T-cell (primary cell): ENCODE results near the gene URI1. TPM values are rescaled to one million over a fixed set of nuclear protein-coding genes. Genes with fewer than 3 reads are reported as not detected.

Experiments used
- ATAC-seq, 4 experiments: fragments of 200-7000 bp in 3 of 4; fragments of 150-1000 bp in 1 of 4; cut with Tn5 transposase; replicated peaks in 1 of 4; 1 replicate in 3 of 4; 2 replicates in 1 of 4; pipeline ENCODE4 v1.10.0; 2021; ENCODE audit warnings: moderate library complexity in 3 of 4, mild to moderate bottlenecking in 2 of 4, moderate number of reproducible peaks in 1 of 4
- CTCF ChIA-PET, 2 donors: fragments of 300-600 bp; sonication (Branson Sonifier 250); formaldehyde crosslinking; loops; one replicate each; lab custom pipeline; 2022; ENCODE audit warnings: antibody characterized with exemption in 2 of 2; lab: Charles Lee
- POLR2A ChIA-PET, 2 donors: fragments of 300-600 bp; sonication (Branson Sonifier 250); formaldehyde crosslinking; loops; one replicate each; lab custom pipeline; 2022; ENCODE audit warnings: antibody characterized with exemption in 2 of 2; lab: Charles Lee
- DNase-seq, 35 experiments: peaks; one replicate each; pipeline versions ENCODE4 v3.0.0 to v3.0.0-alpha.2; 2013 to 2023
- H3K27ac ChIP-seq: one replicate; pipeline ENCODE4 v1.5.1; 2013; ENCODE audit warnings: low read length
- H3K27me3 ChIP-seq, 2 experiments: replicated peaks in 1 of 2; 1 replicate in 1 of 2; 2 replicates in 1 of 2; pipeline versions ENCODE4 v1.6.1 to v1.7.0; 2013; ENCODE audit warnings: low read length in 1 of 2, mixed read lengths in 1 of 2; ENCODE audit not compliant: control insufficient read depth in 2 of 2, insufficient read depth in 2 of 2; ENCODE audit errors: extremely low read depth in 1 of 2
- H3K36me3 ChIP-seq, 2 donors: 1 replicate in 1 of 2; 2 replicates in 1 of 2; pipeline versions ENCODE4 v1.6.1 to v1.7.0; 2013; ENCODE audit warnings: low read length in 1 of 2; ENCODE audit not compliant: control insufficient read depth in 2 of 2, insufficient read depth in 1 of 2; ENCODE audit errors: extremely low read depth in 1 of 2
- H3K4me1 ChIP-seq, 2 experiments: 1 replicate in 1 of 2; 2 replicates in 1 of 2; pipeline versions ENCODE4 v1.6.1 to v1.7.0; 2013; ENCODE audit warnings: low read length in 2 of 2, mixed read lengths in 1 of 2; ENCODE audit not compliant: insufficient read depth in 2 of 2, control insufficient read depth in 1 of 2; ENCODE audit errors: extremely low read depth in 1 of 2
- H3K4me3 ChIP-seq, 2 donors: 1 replicate in 1 of 2; 2 replicates in 1 of 2; pipeline versions ENCODE4 v1.5.1 to v1.7.0; 2013; ENCODE audit warnings: mild to moderate bottlenecking in 2 of 2, low read length in 1 of 2, moderate library complexity in 1 of 2; ENCODE audit not compliant: control insufficient read depth in 1 of 2; ENCODE audit errors: extremely low read depth in 1 of 2
- H3K9me3 ChIP-seq: 2 replicates; pipeline ENCODE4 v1.7.0; 2013
- H3K27ac Mint-ChIP-seq, 2 donors: one replicate each; pipeline ENCODE4 v1.8.0; 2020 to 2021; ENCODE audit warnings: mild to moderate bottlenecking in 2 of 2, mixed read lengths in 2 of 2
- H3K27me3 Mint-ChIP-seq, 2 donors: one replicate each; pipeline ENCODE4 v1.8.0; 2021 to 2022; ENCODE audit warnings: mixed read lengths in 2 of 2
- H3K36me3 Mint-ChIP-seq: one replicate; pipeline ENCODE4 v1.8.0; 2021; ENCODE audit warnings: mixed read lengths
- H3K4me1 Mint-ChIP-seq, 3 donors: one replicate each; pipeline ENCODE4 v1.8.0; 2020 to 2022; ENCODE audit warnings: mixed read lengths in 3 of 3, mild to moderate bottlenecking in 1 of 3
- H3K4me3 Mint-ChIP-seq, 3 donors: one replicate each; pipeline ENCODE4 v1.8.0; 2020 to 2022; ENCODE audit warnings: mild to moderate bottlenecking in 3 of 3, mixed read lengths in 3 of 3, moderate library complexity in 3 of 3
- H3K9me3 Mint-ChIP-seq, 3 donors: one replicate each; pipeline ENCODE4 v1.8.0; 2020 to 2022; ENCODE audit warnings: mixed read lengths in 3 of 3
- WGBS: methylation state at CpG from one replicate; pipeline ENCODE4 v1.1.5; 2013; ENCODE audit warnings: missing lambda C conversion rate; ENCODE audit not compliant: insufficient coverage; 5-methylcytosine and 5-hydroxymethylcytosine counted together
- total RNA-seq, 35 experiments: library from RNA in 6 of 35; stranded (reverse) in 6 of 35; fragments of 120-200 nt in 1 of 35; gene quantifications; one replicate each; pipeline versions ENCODE4 v1.2.1 to v1.2.4 and lab custom pipeline; 2013 to 2026

The URI1 gene
- total RNA-seq, 5 donors from 2014 or later (not counting 1 experiment from before 2014, with no cell fraction given), result 69.0 to 84.8 (median 75.7) TPM

GRCh38 chr19:29923653-29924052 is 18.4 kb upstream of the URI1 start:
- no peak for DNase-seq

GRCh38 chr19:29926031-29926430 is 16.0 kb upstream of the URI1 start:
- H3K27ac ChIP-seq, result no peak overlapping the region
- DNase-seq (no peak), ATAC-seq (no peak)
- Mint-ChIP-seq H3K27me3 (peaks cover 4 to 6% of the 10 kb centered on the region in 2 donors), H3K4me1 (no peaks in the 10 kb centered on the region), H3K9me3 (no peaks in the 10 kb centered on the region), H3K36me3 (no peaks in the 10 kb centered on the region), H3K4me3 (no peak overlapping the region), H3K27ac (no peak overlapping the region)
- no peaks in the 10 kb centered on the region for H3K9me3 ChIP-seq
- POLR2A ChIA-PET, result no interaction called here
- CTCF ChIA-PET, result no interaction called here
- WGBS, result no CpG with 5 or more reads among the region's 1 CpG
- H3K4me3 ChIP-seq, result no peak overlapping the region
- no peaks in the 10 kb centered on the region for H3K4me1 ChIP-seq
- no peaks in the 10 kb centered on the region for H3K36me3 ChIP-seq
- peaks cover 0 to 22% of the 10 kb centered on the region in 2 experiments for H3K27me3 ChIP-seq

More at GRCh38 chr19:29923653-29924052, 18.4 kb upstream of the URI1 start:
- Mint-ChIP-seq H3K27ac (no peak overlapping the region), H3K4me3 (no peak overlapping the region), H3K36me3 (no peaks in the 10 kb centered on the region), H3K4me1 (no peaks in the 10 kb centered on the region), H3K27me3 (peaks cover 4 to 6% of the 10 kb centered on the region in 2 donors), H3K9me3 (no peaks in the 10 kb centered on the region)
- Histone ChIP-seq H3K27me3 (peaks cover 0 to 22% of the 10 kb centered on the region in 2 experiments), H3K27ac (no peak overlapping the region), H3K4me3 (no peak overlapping the region), H3K9me3 (no peaks in the 10 kb centered on the region), H3K4me1 (no peaks in the 10 kb centered on the region), H3K36me3 (no peaks in the 10 kb centered on the region)
- CTCF ChIA-PET, result interaction anchor here in 1 of 2 donors (0.6 kb wide), 1 partner anchor 9 kb away, joined by 8 read pairs; no protein-coding TSS in a partner anchor
- POLR2A ChIA-PET, result no interaction called here
- ATAC-seq, result no peak
- 61% methylated on average over 3 of the region's 4 CpGs for WGBS

- H3K9me3 ChIP-seq, result no peaks in the 10 kb centered on the region
- H3K27ac ChIP-seq, result no peak overlapping the region
- Mint-ChIP-seq H3K9me3 (no peaks in the 10 kb centered on the region), H3K36me3 (no peaks in the 10 kb centered on the region), H3K27ac (no peak overlapping the region), H3K27me3 (peaks cover 4 to 6% of the 10 kb centered on the region in 2 donors), H3K4me3 (no peak overlapping the region), H3K4me1 (no peaks in the 10 kb centered on the region)
- WGBS, result 74% methylated on average over 5 of the region's 5 CpGs
- POLR2A ChIA-PET, result interaction anchor here in 1 of 2 donors (0.5 kb wide), 1 partner anchor 15 kb away, joined by 4 read pairs; no protein-coding TSS in a partner anchor
- DNase-seq (no peak), ATAC-seq (no peak)
- H3K4me3 ChIP-seq, result no peak overlapping the region
- no peaks in the 10 kb centered on the region for H3K4me1 ChIP-seq
- CTCF ChIA-PET, result no interaction called here
- H3K36me3 ChIP-seq, result no peaks in the 10 kb centered on the region
- peaks cover 0 to 22% of the 10 kb centered on the region in 2 experiments for H3K27me3 ChIP-seq
These were observed 15.2 kb upstream of the URI1 start for GRCh38 chr19:29926801-29927200.

GRCh38 chr19:29927944-29928625 is 14.0 kb upstream of the URI1 start:
- H3K4me3 ChIP-seq, result no peak overlapping the region
- no peak overlapping the region for H3K27ac Mint-ChIP-seq

GRCh38 chr19:29928831-29929230 is 13.2 kb upstream of the URI1 start:
- Histone ChIP-seq H3K27ac (no peak overlapping the region), H3K9me3 (no peaks in the 10 kb centered on the region), H3K4me1 (no peaks in the 10 kb centered on the region), H3K27me3 (peaks cover 0 to 10% of the 10 kb centered on the region in 2 experiments), H3K36me3 (no peaks in the 10 kb centered on the region), H3K4me3 (no peak overlapping the region)
- ChIA-PET POLR2A (no interaction called here), CTCF (no interaction called here)
- Mint-ChIP-seq H3K27me3 (peaks cover 0 to 3% of the 10 kb centered on the region in 2 donors), H3K9me3 (no peaks in the 10 kb centered on the region), H3K36me3 (no peaks in the 10 kb centered on the region), H3K27ac (no peak overlapping the region), H3K4me3 (no peak overlapping the region), H3K4me1 (no peaks in the 10 kb centered on the region)
- no CpG with 5 or more reads among the region's 1 CpG for WGBS
- DNase-seq (no peak), ATAC-seq (no peak)

More at GRCh38 chr19:29927944-29928625, 14.0 kb upstream of the URI1 start:
- Mint-ChIP-seq H3K27me3 (peaks cover 0 to 3% of the 10 kb centered on the region in 2 donors), H3K4me3 (no peak overlapping the region), H3K9me3 (no peaks in the 10 kb centered on the region), H3K36me3 (no peaks in the 10 kb centered on the region), H3K4me1 (no peaks in the 10 kb centered on the region)
- Histone ChIP-seq H3K9me3 (no peaks in the 10 kb centered on the region), H3K4me1 (no peaks in the 10 kb centered on the region), H3K27me3 (peaks cover 0 to 13% of the 10 kb centered on the region in 2 experiments), H3K27ac (no peak overlapping the region), H3K36me3 (no peaks in the 10 kb centered on the region)
- CTCF ChIA-PET, result no interaction called here
- POLR2A ChIA-PET, result no interaction called here
- ATAC-seq, result no peak
- no peak for DNase-seq
- WGBS, result 86% methylated on average over 9 of the region's 14 CpGs

- no peaks in the 10 kb centered on the region for H3K9me3 ChIP-seq
- 80% methylated on average over 1 of the region's 3 CpGs for WGBS
- H3K36me3 ChIP-seq, result no peaks in the 10 kb centered on the region
- H3K27me3 ChIP-seq, result peaks cover 0 to 11% of the 10 kb centered on the region in 2 experiments
- Mint-ChIP-seq H3K27ac (no peak overlapping the region), H3K27me3 (peaks cover 0 to 2% of the 10 kb centered on the region in 2 donors), H3K36me3 (peaks cover 2% of the 10 kb centered on the region), H3K9me3 (peaks cover 6 to 21% (median 10%) of the 10 kb centered on the region in 3 donors), H3K4me3 (no peak overlapping the region), H3K4me1 (no peaks in the 10 kb centered on the region)
- H3K4me1 ChIP-seq, result no peaks in the 10 kb centered on the region
- ATAC-seq (no peak), DNase-seq (no peak)
- no peak overlapping the region for H3K4me3 ChIP-seq
- no peak overlapping the region for H3K27ac ChIP-seq
- ChIA-PET POLR2A (interaction anchor here in 1 of 2 donors (0.6 kb wide), 1 partner anchor 77 kb away, joined by 4 read pairs; no protein-coding TSS in a partner anchor), CTCF (no interaction called here)
These were observed 7.8 kb upstream of the URI1 start for GRCh38 chr19:29934257-29934656.
